ENCODE measurements around the gene HAGH. TPM values are rescaled to one million over a fixed set of nuclear protein-coding genes. Genes with fewer than 3 reads are reported as not detected.

HAGH gene
- total RNA-seq, 1 experiment from 2014 or later = 36.0 TPM

DNA sequence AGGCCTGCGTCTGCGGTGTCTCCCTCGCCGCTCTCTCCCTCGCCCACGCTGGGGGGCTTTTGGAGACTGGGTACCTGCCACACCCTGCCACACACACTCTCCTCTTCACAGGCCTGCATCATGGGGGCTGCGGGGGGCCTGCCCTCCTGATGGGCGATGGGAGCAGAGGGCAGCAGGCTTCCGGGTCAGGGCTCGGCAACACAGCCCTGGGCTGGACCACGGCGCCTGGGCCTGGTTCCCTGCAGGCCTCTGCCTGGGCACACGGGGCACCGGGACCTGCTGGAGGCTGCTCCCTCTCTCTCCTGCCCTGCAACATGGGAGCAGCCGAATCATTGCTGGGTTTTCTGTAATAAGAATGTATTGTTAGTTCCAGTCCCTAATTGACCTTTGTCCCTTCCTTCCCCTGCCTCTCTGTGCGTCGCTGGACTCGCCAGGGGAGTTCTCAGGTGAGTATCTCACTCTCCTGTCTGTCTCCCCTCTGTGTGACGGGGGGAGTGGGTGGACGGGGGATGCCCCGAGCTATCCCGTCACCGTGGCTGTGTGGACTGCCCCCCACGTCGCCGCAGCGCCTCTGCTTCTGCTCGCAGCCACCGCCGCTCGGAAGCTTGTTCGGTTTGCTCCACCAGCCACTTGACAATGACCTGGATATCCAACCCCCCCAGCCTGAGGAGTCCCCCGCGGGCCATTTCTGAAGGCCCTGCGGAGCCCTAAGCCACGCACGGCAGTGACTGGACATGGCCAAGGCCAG is 68.7 kb downstream of the HAGH start (continued):
- TF ChIP-seq, protein P1, sequence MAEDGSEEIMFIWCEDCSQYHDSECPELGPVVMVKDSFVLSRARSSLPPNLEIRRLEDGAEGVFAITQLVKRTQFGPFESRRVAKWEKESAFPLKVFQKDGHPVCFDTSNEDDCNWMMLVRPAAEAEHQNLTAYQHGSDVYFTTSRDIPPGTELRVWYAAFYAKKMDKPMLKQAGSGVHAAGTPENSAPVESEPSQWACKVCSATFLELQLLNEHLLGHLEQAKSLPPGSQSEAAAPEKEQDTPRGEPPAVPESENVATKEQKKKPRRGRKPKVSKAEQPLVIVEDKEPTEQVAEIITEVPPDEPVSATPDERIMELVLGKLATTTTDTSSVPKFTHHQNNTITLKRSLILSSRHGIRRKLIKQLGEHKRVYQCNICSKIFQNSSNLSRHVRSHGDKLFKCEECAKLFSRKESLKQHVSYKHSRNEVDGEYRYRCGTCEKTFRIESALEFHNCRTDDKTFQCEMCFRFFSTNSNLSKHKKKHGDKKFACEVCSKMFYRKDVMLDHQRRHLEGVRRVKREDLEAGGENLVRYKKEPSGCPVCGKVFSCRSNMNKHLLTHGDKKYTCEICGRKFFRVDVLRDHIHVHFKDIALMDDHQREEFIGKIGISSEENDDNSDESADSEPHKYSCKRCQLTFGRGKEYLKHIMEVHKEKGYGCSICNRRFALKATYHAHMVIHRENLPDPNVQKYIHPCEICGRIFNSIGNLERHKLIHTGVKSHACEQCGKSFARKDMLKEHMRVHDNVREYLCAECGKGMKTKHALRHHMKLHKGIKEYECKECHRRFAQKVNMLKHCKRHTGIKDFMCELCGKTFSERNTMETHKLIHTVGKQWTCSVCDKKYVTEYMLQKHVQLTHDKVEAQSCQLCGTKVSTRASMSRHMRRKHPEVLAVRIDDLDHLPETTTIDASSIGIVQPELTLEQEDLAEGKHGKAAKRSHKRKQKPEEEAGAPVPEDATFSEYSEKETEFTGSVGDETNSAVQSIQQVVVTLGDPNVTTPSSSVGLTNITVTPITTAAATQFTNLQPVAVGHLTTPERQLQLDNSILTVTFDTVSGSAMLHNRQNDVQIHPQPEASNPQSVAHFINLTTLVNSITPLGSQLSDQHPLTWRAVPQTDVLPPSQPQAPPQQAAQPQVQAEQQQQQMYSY (CRISPR knock-in tag; IDR thresholded peaks at IDR 0.05) = no peak
- TF ChIP-seq, protein P2, sequence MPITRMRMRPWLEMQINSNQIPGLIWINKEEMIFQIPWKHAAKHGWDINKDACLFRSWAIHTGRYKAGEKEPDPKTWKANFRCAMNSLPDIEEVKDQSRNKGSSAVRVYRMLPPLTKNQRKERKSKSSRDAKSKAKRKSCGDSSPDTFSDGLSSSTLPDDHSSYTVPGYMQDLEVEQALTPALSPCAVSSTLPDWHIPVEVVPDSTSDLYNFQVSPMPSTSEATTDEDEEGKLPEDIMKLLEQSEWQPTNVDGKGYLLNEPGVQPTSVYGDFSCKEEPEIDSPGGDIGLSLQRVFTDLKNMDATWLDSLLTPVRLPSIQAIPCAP (CRISPR knock-in tag; IDR thresholded peaks at IDR 0.05) = no peak
- TF ChIP-seq ZBTB43 (CRISPR knock-in tag; IDR thresholded peaks at IDR 0.05) (no peak), ZNF263 (CRISPR knock-in tag; IDR thresholded peaks at IDR 0.05; ENCODE audit: low read depth) (no peak), NFYB (CRISPR knock-in tag; conservative IDR thresholded peaks at IDR 0.05; ENCODE audit: low read depth) (no peak), ATF1 (CRISPR knock-in tag; IDR thresholded peaks at IDR 0.05) (no peak), ZNF317 (CRISPR knock-in tag; IDR thresholded peaks at IDR 0.05; ENCODE audit: borderline replicate concordance, low read depth) (no peak), TP53 (CRISPR knock-in tag; IDR thresholded peaks at IDR 0.05) (no peak)
- TF ChIP-seq, protein P3, sequence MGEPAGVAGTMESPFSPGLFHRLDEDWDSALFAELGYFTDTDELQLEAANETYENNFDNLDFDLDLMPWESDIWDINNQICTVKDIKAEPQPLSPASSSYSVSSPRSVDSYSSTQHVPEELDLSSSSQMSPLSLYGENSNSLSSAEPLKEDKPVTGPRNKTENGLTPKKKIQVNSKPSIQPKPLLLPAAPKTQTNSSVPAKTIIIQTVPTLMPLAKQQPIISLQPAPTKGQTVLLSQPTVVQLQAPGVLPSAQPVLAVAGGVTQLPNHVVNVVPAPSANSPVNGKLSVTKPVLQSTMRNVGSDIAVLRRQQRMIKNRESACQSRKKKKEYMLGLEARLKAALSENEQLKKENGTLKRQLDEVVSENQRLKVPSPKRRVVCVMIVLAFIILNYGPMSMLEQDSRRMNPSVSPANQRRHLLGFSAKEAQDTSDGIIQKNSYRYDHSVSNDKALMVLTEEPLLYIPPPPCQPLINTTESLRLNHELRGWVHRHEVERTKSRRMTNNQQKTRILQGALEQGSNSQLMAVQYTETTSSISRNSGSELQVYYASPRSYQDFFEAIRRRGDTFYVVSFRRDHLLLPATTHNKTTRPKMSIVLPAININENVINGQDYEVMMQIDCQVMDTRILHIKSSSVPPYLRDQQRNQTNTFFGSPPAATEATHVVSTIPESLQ (CRISPR knock-in tag; IDR thresholded peaks at IDR 0.05) = no peak
- TF ChIP-seq, protein P4, sequence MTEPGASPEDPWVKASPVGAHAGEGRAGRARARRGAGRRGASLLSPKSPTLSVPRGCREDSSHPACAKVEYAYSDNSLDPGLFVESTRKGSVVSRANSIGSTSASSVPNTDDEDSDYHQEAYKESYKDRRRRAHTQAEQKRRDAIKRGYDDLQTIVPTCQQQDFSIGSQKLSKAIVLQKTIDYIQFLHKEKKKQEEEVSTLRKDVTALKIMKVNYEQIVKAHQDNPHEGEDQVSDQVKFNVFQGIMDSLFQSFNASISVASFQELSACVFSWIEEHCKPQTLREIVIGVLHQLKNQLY (CRISPR knock-in tag; IDR thresholded peaks at IDR 0.05) = no peak

Other genes starting within 250 kb of the HAGH start
- 27.0 to 31.0 TPM (median 28.9 TPM) in 3 replicates for gene IFT140, start 214.8 kb downstream of the HAGH start, total RNA-seq (2021)
- gene CRAMP1, start 214.5 kb downstream of the HAGH start, total RNA-seq (2021) = 24.0 to 27.4 TPM (median 25.9 TPM) in 3 replicates
- 150 to 169 TPM (median 157 TPM) in 3 replicates for gene JPT2, start 148.5 kb downstream of the HAGH start, total RNA-seq (2021)
- gene MAPK8IP3, start 120.6 kb downstream of the HAGH start, total RNA-seq (2021) = 59.7 to 72.3 TPM (median 63.2 TPM) in 3 replicates
- gene NME3, start 55.3 kb downstream of the HAGH start, total RNA-seq (2021) = 86.8 to 106 TPM (median 103 TPM) in 3 replicates
- gene EME2, start 54.0 kb downstream of the HAGH start, total RNA-seq (2021) = 23.2 to 30.8 TPM (median 25.7 TPM) in 3 replicates
- 258 to 262 TPM (median 261 TPM) in 3 replicates for gene MRPS34, start 53.7 kb downstream of the HAGH start, total RNA-seq (2021)
- 27.2 to 32.8 TPM (median 28.4 TPM) in 3 replicates for gene SPSB3, start 44.3 kb downstream of the HAGH start, total RNA-seq (2021)
- 76.4 to 89.2 TPM (median 77.6 TPM) in 3 replicates for gene NUBP2, start 43.9 kb downstream of the HAGH start, total RNA-seq (2021)
- gene IGFALS, start 33.1 kb downstream of the HAGH start, total RNA-seq (2021) = not detected in 3 replicates
- 14.3 to 19.5 TPM (median 19.4 TPM) in 3 replicates for gene FAHD1, start 381 bp upstream of the HAGH start, total RNA-seq (2021)
- gene MEIOB, start 45.3 kb upstream of the HAGH start, total RNA-seq (2021) = 1.4 to 3.9 TPM (median 3.3 TPM) in 3 replicates
- 0.41 to 1.0 TPM (median 0.50 TPM) in 3 replicates for gene HS3ST6, start 91.6 kb upstream of the HAGH start, total RNA-seq (2021)
- gene MSRB1, start 116.4 kb upstream of the HAGH start, total RNA-seq (2021) = 26.4 to 29.8 TPM (median 28.3 TPM) in 3 replicates
- gene RPL3L, start 127.9 kb upstream of the HAGH start, total RNA-seq (2021) = 0.77 to 1.1 TPM (median 0.96 TPM) in 3 replicates
- 200 to 228 TPM (median 205 TPM) in 3 replicates for gene NDUFB10, start 132.7 kb upstream of the HAGH start, total RNA-seq (2021)
- gene RPS2, start 138.0 kb upstream of the HAGH start, total RNA-seq (2021) = 4,395 to 4,767 TPM (median 4,632 TPM) in 3 replicates
- gene RNF151, start 140.0 kb upstream of the HAGH start, total RNA-seq (2021) = 0.31 TPM in 1 of 3 replicates, not detected in the others
- gene TBL3, start 145.2 kb upstream of the HAGH start, total RNA-seq (2021) = 67.6 to 73.4 TPM (median 71.3 TPM) in 3 replicates
- gene NOXO1, start 154.6 kb upstream of the HAGH start, total RNA-seq (2021) = 5.7 to 7.7 TPM (median 6.9 TPM) in 3 replicates
- gene GFER, start 157.4 kb upstream of the HAGH start, total RNA-seq (2021) = 56.0 to 58.5 TPM (median 57.0 TPM) in 3 replicates
- gene SYNGR3, start 163.1 kb upstream of the HAGH start, total RNA-seq (2021) = 41.5 to 53.5 TPM (median 51.2 TPM) in 3 replicates
- gene ZNF598, start 183.0 kb upstream of the HAGH start, total RNA-seq (2021) = 53.9 to 66.4 TPM (median 55.5 TPM) in 3 replicates
- 15.2 to 28.6 TPM (median 22.0 TPM) in 3 replicates for gene NPW, start 193.0 kb upstream of the HAGH start, total RNA-seq (2021)
- 23.3 to 31.1 TPM (median 28.0 TPM) in 3 replicates for gene NHERF2, start 200.1 kb upstream of the HAGH start, total RNA-seq (2021)
- 90.5 to 93.4 TPM (median 93.3 TPM) in 3 replicates for gene NTHL1, start 221.0 kb upstream of the HAGH start, total RNA-seq (2021)
- gene TSC2, start 221.2 kb upstream of the HAGH start, total RNA-seq (2021) = 103 to 134 TPM (median 117 TPM) in 3 replicates

All from WTC11 (cell line).